ENCODE results near the gene ARPC4.

GRCh38 chr3:9825451-9826040, 32.7 kb downstream of the ARPC4 start:
- TF ChIP-seq CTCF (IDR thresholded peaks at IDR 0.05) (no peak), POLR2AphosphoS5 (IDR thresholded peaks at IDR 0.05) (no peak)

Data from esophagus muscularis mucosa (tissue), 3 donors.